T-helper 22 cell (primary cell): Measurements from ENCODE around the gene FGD2.
"Not testable (repeated sequence)": the region's sequence is repeated elsewhere in the genome, so short reads cannot be mapped to it uniquely, and the experiment has no call there.

ENCODE experiments used
- DNase-seq: peaks from one replicate; pipeline ENCODE4 v3.0.0-alpha.2; 2020; ENCODE audit warnings: low read depth

Gene FGD2

GRCh38 chr6:37058984-37059343 is 53.5 kb downstream of the FGD2 start:
- DNase-seq: not testable (repeated sequence)

- DNase-seq: no peak
Observed at GRCh38 chr6:37059344-37060194, 54.1 kb downstream of the FGD2 start.

GRCh38 chr6:37060195-37060559 is 54.7 kb downstream of the FGD2 start:
- DNase-seq: no peak

GRCh38 chr6:37061157-37061804 is 55.8 kb downstream of the FGD2 start:
- DNase-seq: no peak

- no peak for DNase-seq
Observed at GRCh38 chr6:37062424-37062823, 57.0 kb downstream of the FGD2 start.

GRCh38 chr6:37068356-37069270 is 63.2 kb downstream of the FGD2 start:
- no peak for DNase-seq

GRCh38 chr6:37069639-37070038 is 64.2 kb downstream of the FGD2 start:
- no peak for DNase-seq

GRCh38 chr6:37072526-37072925 is 67.1 kb downstream of the FGD2 start:
- DNase-seq: no peak

- no peak for DNase-seq
Observed at GRCh38 chr6:37074053-37074827, 68.8 kb downstream of the FGD2 start.

- DNase-seq: no peak
Observed at GRCh38 chr6:37077191-37077904, 71.9 kb downstream of the FGD2 start.

- DNase-seq: no peak
Observed at GRCh38 chr6:37077905-37078296, 72.4 kb downstream of the FGD2 start.
